Common myeloid progenitor, CD34-positive (primary cell): ENCODE measurements around the gene SYNJ1.

Experiments
- CTCF ChIA-PET: fragments of 350-600 bp; sonication (Branson Sonifier 250); formaldehyde crosslinking; loops from one replicate; lab custom pipeline; 2021; ENCODE audit warnings: antibody characterized with exemption; lab: Charles Lee
- POLR2A ChIA-PET: fragments of 350-600 bp; sonication (Branson Sonifier 250); formaldehyde crosslinking; loops from one replicate; lab custom pipeline; 2021; ENCODE audit warnings: antibody characterized with exemption; lab: Charles Lee
- DNase-seq, 3 donors: peaks; one replicate each; pipeline versions ENCODE4 v3.0.0 to v3.0.0-alpha.2; 2013
- H3K27ac ChIP-seq, 2 experiments: 1 replicate in 1 of 2; 2 replicates in 1 of 2; pipeline ENCODE4 v1.7.0; 2013; ENCODE audit warnings: inconsistent platforms in 2 of 2, low read length in 2 of 2, mild to moderate bottlenecking in 2 of 2, low read depth in 1 of 2, moderate library complexity in 1 of 2; ENCODE audit not compliant: severe bottlenecking in 2 of 2, insufficient read depth in 1 of 2, poor library complexity in 1 of 2
- H3K27me3 ChIP-seq, 5 experiments: replicated peaks in 2 of 5; 1 replicate in 3 of 5; 2 replicates in 2 of 5; pipeline versions ENCODE4 v1.6.1 to v1.7.0; 2013; ENCODE audit warnings: low read length in 4 of 5, mild to moderate bottlenecking in 2 of 5, moderate library complexity in 2 of 5, inconsistent platforms in 1 of 5; ENCODE audit not compliant: insufficient read depth in 5 of 5, control insufficient read depth in 4 of 5
- H3K36me3 ChIP-seq, 4 experiments: 1 replicate in 2 of 4; 2 replicates in 2 of 4; pipeline versions ENCODE4 v1.6.1 to v1.7.0; 2013; ENCODE audit warnings: low read length in 3 of 4, control low read depth in 1 of 4, mild to moderate bottlenecking in 1 of 4; ENCODE audit not compliant: control insufficient read depth in 4 of 4, insufficient read depth in 4 of 4
- H3K4me1 ChIP-seq, 4 experiments: 1 replicate in 3 of 4; 2 replicates in 1 of 4; pipeline versions ENCODE4 v1.6.1 to v1.7.1; 2013; ENCODE audit warnings: low read length in 3 of 4, mild to moderate bottlenecking in 3 of 4, control low read depth in 1 of 4, inconsistent platforms in 1 of 4, moderate library complexity in 1 of 4; ENCODE audit not compliant: control insufficient read depth in 4 of 4, insufficient read depth in 4 of 4; ENCODE audit errors: control extremely low read depth in 1 of 4
- H3K4me3 ChIP-seq, 7 experiments: 1 replicate in 4 of 7; 2 replicates in 3 of 7; pipeline versions ENCODE4 v1.5.1 to v1.7.0; 2013; ENCODE audit warnings: mild to moderate bottlenecking in 7 of 7, low read length in 6 of 7, moderate library complexity in 6 of 7, inconsistent platforms in 2 of 7, low read depth in 2 of 7, control low read depth in 1 of 7; ENCODE audit not compliant: insufficient read depth in 4 of 7, control insufficient read depth in 1 of 7; ENCODE audit errors: extremely low read depth in 1 of 7
- H3K9me3 ChIP-seq, 5 experiments: 1 replicate in 4 of 5; 2 replicates in 1 of 5; pipeline versions ENCODE4 v1.6.1 to v1.7.1; 2013; ENCODE audit warnings: low read length in 4 of 5, mild to moderate bottlenecking in 2 of 5, inconsistent platforms in 1 of 5, low read depth in 1 of 5, moderate library complexity in 1 of 5; ENCODE audit not compliant: control insufficient read depth in 4 of 5, insufficient read depth in 2 of 5; ENCODE audit errors: control extremely low read depth in 1 of 5
- WGBS: methylation state at CpG from one replicate; pipeline ENCODE4 v1.1.5; 2013; ENCODE audit not compliant: insufficient coverage; 5-methylcytosine and 5-hydroxymethylcytosine counted together

The SYNJ1 gene

DNA sequence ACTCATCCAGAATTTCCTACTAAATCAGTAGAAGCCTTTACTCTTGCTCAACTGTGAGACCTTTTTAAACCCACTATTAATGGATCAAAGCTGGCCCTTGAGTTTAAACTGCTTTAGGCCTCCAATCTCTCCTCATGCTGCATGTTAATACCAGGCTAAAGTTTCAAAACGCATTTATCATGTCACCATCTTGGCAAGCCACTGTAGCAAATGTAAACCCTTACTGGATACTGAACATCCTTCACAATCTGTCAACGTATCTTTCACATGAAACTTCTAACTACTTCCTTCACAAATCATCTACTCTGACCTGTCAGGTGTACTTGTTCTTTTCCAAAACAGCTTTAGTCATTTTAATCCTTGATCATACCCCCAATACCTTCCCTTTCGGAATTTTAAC lies 40.7 kb upstream of the SYNJ1 start:
- DNase-seq, result no peak
- CTCF ChIA-PET, result no interaction called here
- H3K27me3 ChIP-seq, result no peaks in the 10 kb centered on the region
- peak overlapping the region in 1 of 7 experiments; percentile 46 for H3K4me3 ChIP-seq
- H3K36me3 ChIP-seq, result peaks cover 12 to 47% (median 20%) of the 10 kb centered on the region in 4 experiments
- 78% methylated on average over 3 of the region's 3 CpGs for WGBS
- no peaks in the 10 kb centered on the region for H3K9me3 ChIP-seq
- no peak overlapping the region for H3K27ac ChIP-seq
- H3K4me1 ChIP-seq, result peaks cover 15 to 41% (median 30%) of the 10 kb centered on the region in 4 experiments
- POLR2A ChIA-PET, result no interaction called here

DNA sequence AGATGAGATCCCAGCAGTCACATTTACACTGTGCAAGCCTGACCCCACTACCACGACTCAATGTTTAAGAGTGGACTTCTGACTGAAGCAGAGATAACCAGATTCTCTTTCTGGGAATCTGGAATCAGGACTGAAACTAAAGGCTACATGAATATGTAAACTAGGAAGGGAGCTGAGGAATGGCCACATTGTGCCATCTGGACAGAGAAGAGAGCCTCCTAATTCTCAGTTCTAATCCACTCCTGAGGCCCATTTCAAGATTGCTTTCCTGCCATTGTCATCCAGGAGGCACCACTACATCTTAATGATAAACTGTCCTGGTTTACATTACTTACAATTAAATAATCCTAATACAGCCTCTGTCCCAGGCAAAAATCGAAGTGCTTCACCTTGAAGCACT lies 37.2 kb upstream of the SYNJ1 start:
- no peak overlapping the region for H3K27ac ChIP-seq
- ChIA-PET CTCF (interaction anchor here (0.9 to 2.2 kb wide), 2 partner anchors 10 to 61 kb away, joined by 3 to 6 read pairs; no protein-coding TSS in a partner anchor), POLR2A (no interaction called here)
- no peaks in the 10 kb centered on the region for H3K9me3 ChIP-seq
- WGBS, result 86% methylated on average over 1 of the region's 2 CpGs
- peaks cover 20 to 78% (median 42%) of the 10 kb centered on the region in 4 experiments for H3K36me3 ChIP-seq
- no peak overlapping the region for H3K4me3 ChIP-seq
- peaks cover 10 to 18% (median 12%) of the 10 kb centered on the region in 4 experiments for H3K4me1 ChIP-seq
- DNase-seq, result no peak
- H3K27me3 ChIP-seq, result no peaks in the 10 kb centered on the region

DNA sequence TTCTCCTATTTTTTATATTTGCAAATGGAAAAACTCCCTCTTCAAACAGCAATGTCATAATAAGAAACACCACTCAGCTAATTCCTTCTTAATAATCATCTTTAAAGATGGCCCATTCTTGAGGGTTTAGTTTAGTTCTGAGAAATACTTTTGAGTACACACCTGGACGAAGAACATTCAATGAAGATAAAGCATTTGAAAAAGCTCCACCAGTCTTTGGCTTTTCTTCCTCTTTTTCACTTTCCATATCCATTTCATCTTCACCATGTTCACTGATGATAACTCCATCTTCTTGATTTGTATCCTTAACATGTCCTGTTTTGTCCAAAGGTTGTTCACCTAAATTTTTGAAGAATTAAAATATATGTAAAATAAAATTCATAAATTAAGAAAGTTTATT lies 36.4 kb upstream of the SYNJ1 start:
- no peaks in the 10 kb centered on the region for H3K9me3 ChIP-seq
- H3K27ac ChIP-seq, result no peak overlapping the region
- no peak for DNase-seq
- peaks cover 26 to 84% (median 48%) of the 10 kb centered on the region in 4 experiments for H3K36me3 ChIP-seq
- POLR2A ChIA-PET, result interaction anchor here (0.7 kb wide), 1 partner anchor 1167 kb away, joined by 4 read pairs; no protein-coding TSS in a partner anchor
- H3K4me1 ChIP-seq, result peaks cover 3 to 9% (median 5%) of the 10 kb centered on the region in 4 experiments
- WGBS, result 67% methylated on average over 1 of the region's 1 CpG
- CTCF ChIA-PET, result interaction anchor here (1.2 to 2.2 kb wide), 2 partner anchors 9 to 12 kb away, joined by 3 to 6 read pairs; no protein-coding TSS in a partner anchor
- H3K4me3 ChIP-seq, result no peak overlapping the region
- no peaks in the 10 kb centered on the region for H3K27me3 ChIP-seq

- Histone ChIP-seq H3K4me3 (no peak overlapping the region), H3K27ac (peak overlapping the region in 1 of 2 experiments; percentile 32), H3K36me3 (peaks cover 22 to 82% (median 53%) of the 10 kb centered on the region in 4 experiments), H3K4me1 (no peaks in the 10 kb centered on the region), H3K9me3 (no peaks in the 10 kb centered on the region), H3K27me3 (no peaks in the 10 kb centered on the region)
- CTCF ChIA-PET, result interaction anchor here (1.4 to 2.1 kb wide), 2 partner anchors 26 to 28 kb away, joined by 3 to 5 read pairs; no protein-coding TSS in a partner anchor
- POLR2A ChIA-PET, result no interaction called here
- 83% methylated on average over 1 of the region's 1 CpG for WGBS
- DNase-seq, result no peak
Measured at GRCh38 chr21:32757804-32758203, 30.0 kb upstream of the SYNJ1 start.

GRCh38 chr21:32756096-32756495 lies 28.3 kb upstream of the SYNJ1 start:
- no peak for DNase-seq
- Histone ChIP-seq H3K27ac (no peak overlapping the region), H3K9me3 (no peaks in the 10 kb centered on the region), H3K36me3 (peaks cover 14 to 79% (median 49%) of the 10 kb centered on the region in 4 experiments), H3K4me3 (no peak overlapping the region), H3K4me1 (no peaks in the 10 kb centered on the region), H3K27me3 (no peaks in the 10 kb centered on the region)
- WGBS, result no CpG with 5 or more reads among the region's 1 CpG
- POLR2A ChIA-PET, result no interaction called here
- CTCF ChIA-PET, result interaction anchor here (0.9 to 1.5 kb wide), 4 partner anchors 10 to 442 kb away, joined by 3 to 5 read pairs (median 3); partner anchors contain the start of gene SYNJ1

GRCh38 chr21:32753818-32754585 lies 26.2 kb upstream of the SYNJ1 start:
- H3K4me3 ChIP-seq, result no peak overlapping the region
- no peaks in the 10 kb centered on the region for H3K9me3 ChIP-seq
- peaks cover 12 to 78% (median 47%) of the 10 kb centered on the region in 4 experiments for H3K36me3 ChIP-seq
- no peaks in the 10 kb centered on the region for H3K27me3 ChIP-seq
- ChIA-PET POLR2A (no interaction called here), CTCF (interaction anchor here (0.6 to 1.7 kb wide), 7 partner anchors 11 to 356 kb away, joined by 3 to 6 read pairs (median 4); partner anchors contain the start of gene PAXBP1)
- H3K4me1 ChIP-seq, result no peaks in the 10 kb centered on the region
- no peak overlapping the region for H3K27ac ChIP-seq
- WGBS, result 95% methylated on average over 4 of the region's 6 CpGs
- no peak for DNase-seq

DNA sequence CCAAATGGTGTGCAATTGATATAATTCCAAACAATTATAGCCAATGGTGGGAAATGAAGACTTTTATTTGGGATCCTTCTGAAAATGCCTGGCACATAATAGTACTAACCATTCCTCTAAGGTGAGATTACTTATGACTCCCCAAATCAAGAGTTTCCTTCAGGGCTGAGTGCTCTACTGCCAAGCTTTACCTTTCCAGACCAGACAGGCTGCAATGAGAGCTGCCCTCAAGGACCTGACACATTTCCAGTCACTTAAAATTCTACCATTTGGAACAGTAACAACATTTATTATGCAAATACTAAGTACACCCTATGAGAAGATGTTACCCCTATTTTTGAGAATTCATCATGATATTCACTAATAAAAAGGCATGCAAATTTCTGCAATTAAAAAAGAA lies 22.6 kb upstream of the SYNJ1 start:
- DNase-seq, result no peak
- no peaks in the 10 kb centered on the region for H3K27me3 ChIP-seq
- no peak overlapping the region for H3K4me3 ChIP-seq
- H3K36me3 ChIP-seq, result peaks cover 27 to 83% (median 56%) of the 10 kb centered on the region in 4 experiments
- ChIA-PET CTCF (no interaction called here), POLR2A (interaction anchor here (0.5 kb wide), 1 partner anchor 736 kb away, joined by 3 read pairs; no protein-coding TSS in a partner anchor)
- H3K27ac ChIP-seq, result no peak overlapping the region
- H3K4me1 ChIP-seq, result no peaks in the 10 kb centered on the region
- H3K9me3 ChIP-seq, result no peaks in the 10 kb centered on the region
